Activated T-cell treated with anti-CD3 and anti-CD28 coated beads, Interleukin-2, amount 50 U/mL, for 24 hours (primary cell): ENCODE data around the gene COX5B.
"Not testable (repeated sequence)": the region's sequence is repeated elsewhere in the genome, so short reads cannot be mapped to it uniquely, and the experiment has no call there.

ENCODE experiments used
- DNase-seq: peaks from one replicate; pipeline ENCODE4 v3.0.0-alpha.2; 2020
- H3K27ac Mint-ChIP-seq: 2 replicates; pipeline ENCODE4 v1.8.0; 2020; ENCODE audit warnings: mild to moderate bottlenecking, mixed read lengths
- H3K27me3 Mint-ChIP-seq: 2 replicates; pipeline ENCODE4 v1.8.0; 2020; ENCODE audit warnings: mixed read lengths
- H3K36me3 Mint-ChIP-seq: 2 replicates; pipeline ENCODE4 v1.8.0; 2020; ENCODE audit warnings: low read depth, mixed read lengths
- H3K4me1 Mint-ChIP-seq: 2 replicates; pipeline ENCODE4 v1.8.0; 2020; ENCODE audit warnings: low read depth, mixed read lengths
- H3K4me3 Mint-ChIP-seq: 2 replicates; pipeline ENCODE4 v1.8.0; 2020; ENCODE audit warnings: mild to moderate bottlenecking, moderate library complexity, mixed read lengths
- H3K9me3 Mint-ChIP-seq: 2 replicates; pipeline ENCODE4 v1.8.0; 2020; ENCODE audit warnings: mixed read lengths

COX5B gene

DNA sequence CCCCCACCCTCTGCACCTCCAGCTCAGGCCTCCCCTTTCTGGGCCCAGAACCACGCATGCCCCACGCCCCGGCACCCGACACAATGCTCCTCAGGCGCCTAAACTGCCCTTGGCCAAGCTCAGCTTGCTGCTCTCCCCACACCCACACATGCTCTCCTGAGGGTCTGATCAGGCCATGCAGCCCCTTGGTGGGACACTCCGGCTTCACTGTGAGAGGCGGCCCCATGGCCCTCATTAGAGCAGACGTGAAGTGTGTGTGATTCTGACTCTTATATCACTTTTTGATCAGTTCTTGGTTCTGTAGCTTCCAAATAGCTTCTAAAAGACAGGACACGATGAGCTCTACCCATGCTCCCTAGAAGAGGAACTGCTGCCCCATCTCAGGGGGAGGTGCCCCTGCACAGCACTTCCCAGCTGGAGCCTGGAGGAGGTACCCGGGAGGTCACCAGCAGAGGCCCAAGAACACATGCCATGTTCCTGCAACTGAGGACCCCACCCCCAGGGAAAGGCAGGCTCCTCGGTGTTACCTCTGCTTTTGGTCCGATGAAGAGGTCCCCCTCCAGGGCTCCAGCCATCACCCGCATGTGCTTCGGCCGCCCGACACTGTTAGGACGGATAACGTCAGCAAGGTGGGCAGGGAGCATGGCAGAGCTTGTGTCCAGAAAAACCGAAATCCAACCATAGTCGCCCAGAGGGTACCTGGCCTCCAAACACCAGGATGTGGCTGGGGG lies 14.3 kb downstream of the COX5B start:
- Mint-ChIP-seq H3K4me3 (no peak overlapping the region), H3K4me1 (peaks cover 37% of the 10 kb centered on the region), H3K27ac (peak overlapping the region; percentile 26)

GRCh38 chr2:97660775-97661389 lies 15.0 kb downstream of the COX5B start:
- DNase-seq = no peak
- no peaks in the 10 kb centered on the region for H3K9me3 Mint-ChIP-seq
- peak overlapping the region; percentile 94 for H3K4me3 Mint-ChIP-seq
- H3K27ac Mint-ChIP-seq = peak overlapping the region; percentile 99
- H3K27me3 Mint-ChIP-seq = no peaks in the 10 kb centered on the region
- peaks cover 74% of the 10 kb centered on the region for H3K36me3 Mint-ChIP-seq
- H3K4me1 Mint-ChIP-seq = peaks cover 36% of the 10 kb centered on the region

More for the DNA sequence above, 14.3 kb downstream of the COX5B start:
- Mint-ChIP-seq H3K9me3 (no peaks in the 10 kb centered on the region), H3K27me3 (no peaks in the 10 kb centered on the region), H3K36me3 (peaks cover 81% of the 10 kb centered on the region)
- no peak for DNase-seq

DNA sequence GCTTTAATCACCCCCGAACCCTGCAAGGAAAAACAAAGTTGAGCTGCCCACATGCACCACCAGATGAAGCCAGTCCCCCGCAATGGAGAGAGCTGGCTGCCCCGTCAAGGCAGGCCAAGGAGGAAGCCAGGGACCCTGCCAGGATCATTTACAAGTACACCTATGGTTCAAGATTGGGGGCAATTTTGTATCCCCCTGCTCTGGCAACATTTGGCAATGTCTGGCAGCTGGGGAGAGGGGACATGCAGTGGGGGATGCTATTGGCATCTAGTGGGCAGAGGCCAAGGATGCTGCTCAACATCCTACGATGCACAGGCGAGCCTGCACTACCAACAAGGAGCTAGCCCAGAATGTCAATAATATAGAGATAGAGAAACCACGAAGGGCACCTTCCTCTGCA lies 16.1 kb downstream of the COX5B start:
- Mint-ChIP-seq H3K36me3 (peaks cover 64% of the 10 kb centered on the region), H3K9me3 (no peaks in the 10 kb centered on the region), H3K4me3 (peak overlapping the region; percentile 94), H3K27me3 (no peaks in the 10 kb centered on the region), H3K27ac (peak overlapping the region; percentile 99), H3K4me1 (peaks cover 36% of the 10 kb centered on the region)
- no peak for DNase-seq

- Mint-ChIP-seq H3K27ac (peak overlapping the region; percentile 99), H3K4me1 (peaks cover 36% of the 10 kb centered on the region), H3K9me3 (no peaks in the 10 kb centered on the region), H3K36me3 (peaks cover 59% of the 10 kb centered on the region), H3K4me3 (peak overlapping the region; percentile 94), H3K27me3 (no peaks in the 10 kb centered on the region)
- no peak for DNase-seq
Measured at GRCh38 chr2:97662386-97662894, 16.6 kb downstream of the COX5B start.

DNA sequence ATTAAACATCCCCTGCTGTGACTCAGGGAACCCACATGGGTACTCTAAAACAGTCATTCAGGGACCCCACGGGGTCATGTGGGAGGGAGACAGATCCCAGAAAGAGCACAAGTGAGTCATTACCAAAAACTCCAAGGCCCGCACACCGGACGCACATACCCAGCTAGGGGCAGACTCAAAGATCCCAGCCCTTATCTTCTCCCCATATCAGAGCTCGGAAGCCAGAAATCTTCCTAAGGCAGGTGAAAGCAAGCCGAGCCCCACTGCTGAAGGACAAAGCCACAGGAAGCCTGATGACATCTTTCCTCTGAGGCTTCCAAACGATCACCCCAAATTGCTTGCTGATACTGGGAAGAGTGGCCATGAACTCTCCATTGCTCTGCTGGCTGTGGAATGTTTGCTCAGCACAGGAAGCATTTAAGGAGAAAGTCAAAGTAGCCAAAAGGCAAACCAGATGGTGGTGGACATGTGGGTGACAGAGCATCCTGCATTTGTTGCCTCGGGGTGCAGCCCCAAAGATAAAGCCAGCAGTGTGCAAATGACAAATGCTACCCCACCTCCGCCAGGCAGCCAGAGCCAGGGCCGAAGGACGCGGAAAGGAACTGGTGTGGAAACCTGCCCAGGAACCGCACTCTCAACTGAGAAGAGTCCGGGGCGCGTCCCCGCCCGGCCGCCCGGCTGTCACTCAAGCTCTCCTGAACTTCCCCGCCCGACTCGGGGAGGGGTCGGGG lies 17.2 kb downstream of the COX5B start:
- H3K27ac Mint-ChIP-seq = peak overlapping the region; percentile 99
- H3K9me3 Mint-ChIP-seq = no peaks in the 10 kb centered on the region
- H3K36me3 Mint-ChIP-seq = peaks cover 53% of the 10 kb centered on the region
- no peaks in the 10 kb centered on the region for H3K27me3 Mint-ChIP-seq
- DNase-seq = peak; percentile 83
- H3K4me1 Mint-ChIP-seq = peaks cover 36% of the 10 kb centered on the region
- H3K4me3 Mint-ChIP-seq = peak overlapping the region; percentile 94

DNA sequence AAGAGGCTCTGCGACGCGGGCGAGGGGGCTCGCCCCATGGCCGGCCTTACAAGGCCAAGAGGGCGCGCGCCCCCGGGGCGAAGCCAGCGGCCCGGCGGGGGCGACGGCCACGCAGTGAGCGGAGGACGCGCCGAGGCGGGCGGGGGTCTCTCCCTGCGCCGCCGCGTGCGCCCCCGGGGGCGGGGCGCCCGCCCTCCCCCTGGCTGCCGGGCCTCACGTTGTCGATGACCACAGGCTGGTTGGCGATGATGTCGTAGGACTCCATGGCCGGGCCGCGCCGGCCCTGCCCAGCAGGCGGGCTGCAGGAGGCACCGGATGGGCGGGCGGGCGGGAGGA lies 17.7 kb downstream of the COX5B start:
- peaks cover 36% of the 10 kb centered on the region for H3K4me1 Mint-ChIP-seq
- DNase-seq = no peak
- peak overlapping the region; percentile 99 for H3K27ac Mint-ChIP-seq
- H3K27me3 Mint-ChIP-seq = no peaks in the 10 kb centered on the region
- peak overlapping the region; percentile 94 for H3K4me3 Mint-ChIP-seq
- no peaks in the 10 kb centered on the region for H3K9me3 Mint-ChIP-seq
- peaks cover 47% of the 10 kb centered on the region for H3K36me3 Mint-ChIP-seq

- no peaks in the 10 kb centered on the region for H3K27me3 Mint-ChIP-seq
- H3K36me3 Mint-ChIP-seq = peaks cover 42% of the 10 kb centered on the region
- no peaks in the 10 kb centered on the region for H3K9me3 Mint-ChIP-seq
- H3K27ac Mint-ChIP-seq = peak within 1 kb of the TSS; percentile 99
- DNase-seq = peak; percentile 97
- peak within 1 kb of the TSS; percentile 94 for H3K4me3 Mint-ChIP-seq
- H3K4me1 Mint-ChIP-seq = peaks cover 36% of the 10 kb centered on the region
Measured at GRCh38 chr2:97663962-97664635, 18.2 kb downstream of the COX5B start, which contains the start of gene ACTR1B. Gene ACTR1B, minus strand, starts transcription at chr2:97664044. Its CDS starts 154 bp downstream, at chr2:97663890.

DNA sequence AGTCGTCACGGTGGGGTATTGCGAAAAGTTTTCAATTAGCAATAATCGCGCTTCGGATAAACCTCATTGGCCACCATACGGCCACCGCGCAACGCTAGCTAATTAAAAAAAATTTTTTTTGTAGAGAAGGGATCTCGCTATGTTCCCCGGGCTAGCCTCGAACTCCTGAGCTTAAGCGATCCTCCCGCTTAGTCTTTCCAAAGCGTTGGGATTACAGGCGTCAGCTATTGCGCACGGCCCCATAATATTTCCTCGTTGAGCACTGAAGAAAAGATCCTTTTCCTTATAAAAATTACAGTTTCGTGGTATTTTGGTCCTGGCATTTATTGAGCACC lies 18.7 kb downstream of the COX5B start:
- Mint-ChIP-seq H3K36me3 (peaks cover 37% of the 10 kb centered on the region), H3K27me3 (no peaks in the 10 kb centered on the region), H3K4me3 (peak overlapping the region; percentile 90), H3K4me1 (peaks cover 36% of the 10 kb centered on the region), H3K9me3 (no peaks in the 10 kb centered on the region), H3K27ac (peak overlapping the region; percentile 98)
- no peak for DNase-seq

GRCh38 chr2:97669448-97669847 lies 23.6 kb downstream of the COX5B start, which contains the start of gene C2orf92:
Gene C2orf92, plus strand, starts transcription at chr2:97669713. Its CDS starts 76 bp downstream, at chr2:97669789.
- no peak within 1 kb of the TSS for H3K4me3 Mint-ChIP-seq
- no peak for DNase-seq
- H3K4me1 Mint-ChIP-seq = peaks cover 26% of the 10 kb centered on the region
- no peaks in the 10 kb centered on the region for H3K27me3 Mint-ChIP-seq
- no peak within 1 kb of the TSS for H3K27ac Mint-ChIP-seq
- peaks cover 3% of the 10 kb centered on the region for H3K36me3 Mint-ChIP-seq
- H3K9me3 Mint-ChIP-seq = no peaks in the 10 kb centered on the region

DNA sequence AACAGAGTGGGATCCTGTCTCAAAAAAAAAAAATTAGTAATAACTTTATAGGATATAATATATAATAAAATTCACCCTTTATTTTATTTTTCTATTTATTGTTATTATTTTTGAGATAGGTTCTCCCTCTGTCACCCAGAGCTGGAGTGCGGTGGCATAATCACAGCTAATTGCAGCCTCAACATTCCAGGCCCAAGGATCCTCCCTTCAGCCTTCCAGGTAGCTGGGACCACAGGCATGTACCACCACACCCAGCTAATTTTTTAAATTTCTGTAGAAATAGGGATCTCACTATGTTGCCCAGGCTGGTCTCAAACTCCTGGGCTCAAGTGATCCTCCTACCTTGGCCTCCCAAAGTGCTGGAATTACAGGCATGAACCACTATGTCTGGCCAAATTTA lies 24.6 kb downstream of the COX5B start:
- H3K27me3 Mint-ChIP-seq = no peaks in the 10 kb centered on the region
- H3K4me1 Mint-ChIP-seq = peaks cover 25% of the 10 kb centered on the region
- no peak overlapping the region for H3K4me3 Mint-ChIP-seq
- peaks cover 3% of the 10 kb centered on the region for H3K36me3 Mint-ChIP-seq
- no peaks in the 10 kb centered on the region for H3K9me3 Mint-ChIP-seq
- no peak for DNase-seq
- H3K27ac Mint-ChIP-seq = no peak overlapping the region

DNA sequence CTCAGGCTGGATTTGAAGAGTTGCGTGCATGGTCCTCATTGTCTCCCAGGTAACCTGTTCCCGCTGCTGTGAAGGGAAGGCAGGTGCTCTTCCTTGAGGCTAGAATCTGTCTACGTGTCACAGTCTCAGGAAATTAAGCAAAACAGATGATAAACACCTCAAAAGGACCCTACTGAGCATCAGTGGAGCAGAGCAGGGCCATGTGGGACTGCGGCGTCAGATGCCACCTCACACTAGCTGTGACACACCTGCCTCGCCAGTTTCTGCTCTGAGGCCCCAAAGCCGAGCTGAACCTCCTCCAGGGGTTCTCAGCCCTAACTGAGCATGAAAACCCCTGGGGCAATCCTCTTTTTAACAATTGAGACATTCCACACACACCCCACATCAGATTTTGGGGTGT lies 25.7 kb downstream of the COX5B start:
- Mint-ChIP-seq H3K27me3 (no peaks in the 10 kb centered on the region), H3K9me3 (no peaks in the 10 kb centered on the region), H3K4me1 (peaks cover 32% of the 10 kb centered on the region), H3K36me3 (peaks cover 3% of the 10 kb centered on the region), H3K27ac (no peak overlapping the region), H3K4me3 (no peak overlapping the region)
- DNase-seq = no peak

DNA sequence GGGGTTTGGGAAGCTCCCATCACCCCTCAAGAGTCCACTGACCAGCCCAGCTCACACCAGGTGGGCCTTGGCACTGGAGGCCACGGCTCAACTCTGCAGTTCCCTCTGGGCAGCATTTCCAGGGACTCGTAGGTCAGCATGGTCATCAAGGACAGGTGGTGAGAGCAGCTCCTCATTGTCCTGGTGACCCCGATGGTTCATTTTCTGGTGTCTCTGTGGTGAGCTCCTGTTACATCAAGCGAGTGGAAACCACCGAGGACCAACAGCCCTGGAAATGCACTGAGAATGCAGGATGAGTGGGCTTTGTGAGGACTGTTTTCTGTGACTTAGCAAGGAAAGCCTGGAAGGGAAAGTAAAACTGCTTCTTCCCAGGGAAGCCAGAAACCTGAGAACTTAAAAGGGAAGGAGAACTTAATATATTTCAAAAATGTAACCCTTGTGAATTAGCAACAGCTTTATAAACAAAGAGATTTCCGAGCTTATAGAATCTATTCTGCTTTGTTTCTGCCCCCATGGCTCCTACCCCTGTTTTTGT lies 26.8 kb downstream of the COX5B start:
- not testable (repeated sequence) for H3K4me3 Mint-ChIP-seq, DNase-seq, H3K9me3 Mint-ChIP-seq, H3K36me3 Mint-ChIP-seq, H3K27me3 Mint-ChIP-seq
- H3K27ac Mint-ChIP-seq = peak overlapping the region; percentile 87
- H3K4me1 Mint-ChIP-seq = peaks cover 38% of the 10 kb centered on the region

DNA sequence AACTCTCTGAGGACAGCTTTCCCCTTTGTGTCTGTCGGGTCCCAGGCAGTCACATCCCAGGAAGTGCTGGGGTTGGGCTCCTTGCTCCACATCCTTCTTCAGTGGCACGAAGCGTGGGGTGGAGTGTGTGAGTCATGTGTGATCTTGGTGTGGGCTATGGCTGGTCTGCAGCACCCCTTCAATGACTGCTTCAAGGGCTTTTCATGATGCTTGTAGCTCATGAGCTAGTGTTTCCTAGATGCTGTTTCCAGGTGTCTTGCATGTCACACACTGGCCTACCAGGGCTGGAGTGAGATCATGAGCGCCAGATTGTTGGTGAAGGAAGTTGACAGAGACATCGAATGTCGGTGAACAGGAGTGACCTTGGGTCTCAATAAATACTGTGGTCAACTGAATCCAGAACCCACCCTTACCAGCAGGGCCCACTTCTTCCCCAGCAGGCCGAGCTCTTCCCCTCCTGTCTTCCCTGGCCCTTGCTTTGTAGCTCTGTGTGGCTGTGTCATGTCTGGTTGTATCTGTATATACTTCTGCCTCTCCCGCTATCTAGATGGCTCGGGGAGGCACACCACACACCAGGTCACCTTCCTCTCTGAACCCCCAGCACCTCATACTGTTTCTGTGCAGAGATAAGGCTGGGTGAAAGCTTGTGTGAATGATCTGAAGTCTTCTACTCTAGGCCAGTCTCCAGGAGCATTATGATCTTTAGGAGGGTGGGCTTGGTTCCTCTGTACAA lies 27.5 kb downstream of the COX5B start:
- DNase-seq = no peak
- Mint-ChIP-seq H3K4me1 (peaks cover 41% of the 10 kb centered on the region), H3K27ac (peak overlapping the region; percentile 87), H3K36me3 (peaks cover 3% of the 10 kb centered on the region), H3K4me3 (no peak overlapping the region), H3K27me3 (no peaks in the 10 kb centered on the region), H3K9me3 (no peaks in the 10 kb centered on the region)

DNA sequence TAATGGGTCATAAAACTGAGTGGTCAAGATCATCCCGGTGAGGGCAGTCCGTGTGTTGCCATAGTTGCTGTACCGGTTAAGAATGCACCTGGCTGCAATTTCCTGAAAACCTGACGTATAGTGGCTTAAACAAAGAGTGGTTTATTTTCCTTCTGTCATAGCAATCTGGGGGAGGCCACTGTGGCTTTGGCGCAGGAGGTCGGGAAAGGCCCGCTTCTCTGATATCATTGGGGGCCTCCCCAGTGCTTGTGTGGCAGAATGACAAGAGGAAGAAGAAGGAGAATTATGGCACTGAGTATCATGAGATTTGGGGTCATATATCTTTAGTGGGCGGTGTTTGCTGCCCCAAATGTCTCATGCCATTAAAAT lies 28.0 kb downstream of the COX5B start:
- peaks cover 42% of the 10 kb centered on the region for H3K4me1 Mint-ChIP-seq
- H3K9me3 Mint-ChIP-seq = no peaks in the 10 kb centered on the region
- H3K36me3 Mint-ChIP-seq = peaks cover 3% of the 10 kb centered on the region
- H3K4me3 Mint-ChIP-seq = no peak overlapping the region
- peak overlapping the region; percentile 87 for H3K27ac Mint-ChIP-seq
- H3K27me3 Mint-ChIP-seq = no peaks in the 10 kb centered on the region
- DNase-seq = no peak
